Astrocyte (in vitro differentiated cells and primary cell): ENCODE measurements around the gene CCDC136. TPM values are rescaled to one million over a fixed set of nuclear protein-coding genes. Genes with fewer than 3 reads are reported as not detected.
A peak's percentile ranks its signal among the peaks of the same experiment; 100 is the strongest.

Experiments
- DNase-seq: peaks from one replicate; pipeline ENCODE4 v3.0.0-alpha.2; 2010; ENCODE audit warnings: low read depth
- FAIRE-seq: peaks from 2 replicates; lab custom pipeline; 2011; peaks lifted over from hg19 to GRCh38; lab: Jason Lieb, UNC
- H2AFZ ChIP-seq: 2 replicates; pipeline ENCODE4 v1.6.0; 2012; ENCODE audit warnings: low read depth, low read length, inconsistent platforms
- H3K27ac ChIP-seq: 2 replicates; pipeline ENCODE4 v1.5.1; 2011; ENCODE audit warnings: low read depth, low read length, inconsistent platforms
- H3K27me3 ChIP-seq: 2 replicates; pipeline ENCODE4 v1.6.0; 2011; ENCODE audit warnings: low read length, inconsistent platforms; ENCODE audit not compliant: insufficient read depth
- H3K36me3 ChIP-seq: 2 replicates; pipeline ENCODE4 v1.5.1; 2011; ENCODE audit warnings: low read length, inconsistent platforms; ENCODE audit not compliant: insufficient read depth
- H3K4me1 ChIP-seq: 2 replicates; pipeline ENCODE4 v1.5.1; 2011; ENCODE audit warnings: low read length, inconsistent platforms; ENCODE audit not compliant: insufficient read depth
- H3K4me2 ChIP-seq: 2 replicates; pipeline ENCODE4 v1.6.0; 2012; ENCODE audit warnings: low read length, inconsistent platforms
- H3K4me3 ChIP-seq: 2 replicates; pipeline ENCODE4 v1.5.1; 2011; ENCODE audit warnings: low read depth, mild to moderate bottlenecking, low read length, inconsistent platforms; ENCODE audit not compliant: insufficient read depth
- H3K79me2 ChIP-seq: 2 replicates; pipeline ENCODE4 v1.6.0; 2012; ENCODE audit warnings: mild to moderate bottlenecking, low read length, inconsistent platforms; ENCODE audit not compliant: insufficient read depth
- H3K9ac ChIP-seq: 2 replicates; pipeline ENCODE4 v1.6.0; 2012; ENCODE audit warnings: mild to moderate bottlenecking, low read length, inconsistent platforms
- H3K9me3 ChIP-seq: 2 replicates; pipeline ENCODE4 v1.5.1; 2012; ENCODE audit warnings: low read depth, mild to moderate bottlenecking, low read length, inconsistent platforms; ENCODE audit not compliant: insufficient read depth
- H4K20me1 ChIP-seq: 2 replicates; pipeline ENCODE4 v1.6.0; 2012; ENCODE audit warnings: low read length, inconsistent platforms; ENCODE audit not compliant: insufficient read depth
- H3K27ac Mint-ChIP-seq: one replicate; pipeline ENCODE4 v1.8.0; 2021; ENCODE audit warnings: mild to moderate bottlenecking, mixed read lengths; ENCODE audit not compliant: unreplicated experiment
- H3K27me3 Mint-ChIP-seq: one replicate; pipeline ENCODE4 v1.8.0; 2021; ENCODE audit warnings: low read depth, mixed read lengths; ENCODE audit not compliant: unreplicated experiment
- H3K36me3 Mint-ChIP-seq: one replicate; pipeline ENCODE4 v1.8.0; 2021; ENCODE audit warnings: low read depth, mixed read lengths; ENCODE audit not compliant: unreplicated experiment
- H3K4me1 Mint-ChIP-seq: one replicate; pipeline ENCODE4 v1.8.0; 2021; ENCODE audit warnings: low read depth, mixed read lengths; ENCODE audit not compliant: unreplicated experiment
- H3K4me3 Mint-ChIP-seq: one replicate; pipeline ENCODE4 v1.8.0; 2021; ENCODE audit warnings: mild to moderate bottlenecking, moderate library complexity, mixed read lengths; ENCODE audit not compliant: unreplicated experiment
- H3K9me3 Mint-ChIP-seq: one replicate; pipeline ENCODE4 v1.8.0; 2021; ENCODE audit warnings: mild to moderate bottlenecking, mixed read lengths; ENCODE audit not compliant: unreplicated experiment
- EZH2 ChIP-seq: IDR thresholded peaks from 2 replicates; pipeline ENCODE4 v1.6.1; 2012; ENCODE audit warnings: mild to moderate bottlenecking, low read length, inconsistent platforms; ENCODE audit not compliant: insufficient read depth
- total RNA-seq: library from RNA; stranded (reverse); gene quantifications from 2 replicates; pipeline ENCODE4 v1.2.1, GENCODE V29; 2021
- TF ChIP-seq, protein P1 (sequence below): IDR thresholded peaks from 2 replicates; pipeline ENCODE4 v1.5.1; 2011; ENCODE audit warnings: low read depth, mild to moderate bottlenecking, inconsistent platforms, low read length, moderate library complexity; ENCODE audit not compliant: insufficient read depth

CCDC136 gene
- total RNA-seq, 1 donor from 2014 or later, result 14.9 TPM

- Mint-ChIP-seq H3K4me3 (no peak overlapping the region), H3K36me3 (peaks cover 16% of the 10 kb centered on the region), H3K27ac (peak overlapping the region; percentile 77), H3K4me1 (peaks cover 22% of the 10 kb centered on the region), H3K27me3 (peaks cover 9% of the 10 kb centered on the region), H3K9me3 (no peaks in the 10 kb centered on the region)
- H3K9me3 ChIP-seq, result no peaks in the 10 kb centered on the region
- H3K79me2 ChIP-seq, result peaks cover 22% of the 10 kb centered on the region
- H3K9ac ChIP-seq, result no peak overlapping the region
- TF ChIP-seq EZH2, result no peak
- TF ChIP-seq, protein P1, sequence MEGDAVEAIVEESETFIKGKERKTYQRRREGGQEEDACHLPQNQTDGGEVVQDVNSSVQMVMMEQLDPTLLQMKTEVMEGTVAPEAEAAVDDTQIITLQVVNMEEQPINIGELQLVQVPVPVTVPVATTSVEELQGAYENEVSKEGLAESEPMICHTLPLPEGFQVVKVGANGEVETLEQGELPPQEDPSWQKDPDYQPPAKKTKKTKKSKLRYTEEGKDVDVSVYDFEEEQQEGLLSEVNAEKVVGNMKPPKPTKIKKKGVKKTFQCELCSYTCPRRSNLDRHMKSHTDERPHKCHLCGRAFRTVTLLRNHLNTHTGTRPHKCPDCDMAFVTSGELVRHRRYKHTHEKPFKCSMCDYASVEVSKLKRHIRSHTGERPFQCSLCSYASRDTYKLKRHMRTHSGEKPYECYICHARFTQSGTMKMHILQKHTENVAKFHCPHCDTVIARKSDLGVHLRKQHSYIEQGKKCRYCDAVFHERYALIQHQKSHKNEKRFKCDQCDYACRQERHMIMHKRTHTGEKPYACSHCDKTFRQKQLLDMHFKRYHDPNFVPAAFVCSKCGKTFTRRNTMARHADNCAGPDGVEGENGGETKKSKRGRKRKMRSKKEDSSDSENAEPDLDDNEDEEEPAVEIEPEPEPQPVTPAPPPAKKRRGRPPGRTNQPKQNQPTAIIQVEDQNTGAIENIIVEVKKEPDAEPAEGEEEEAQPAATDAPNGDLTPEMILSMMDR, result no peak
- DNase-seq (no peak), FAIRE-seq (no peak)
- peaks cover 3% of the 10 kb centered on the region for H3K27me3 ChIP-seq
- peaks cover 61% of the 10 kb centered on the region for H4K20me1 ChIP-seq
- H3K4me1 ChIP-seq, result peaks cover 16% of the 10 kb centered on the region
- no peak overlapping the region for H2AFZ ChIP-seq
- H3K36me3 ChIP-seq, result no peaks in the 10 kb centered on the region
- no peak overlapping the region for H3K27ac ChIP-seq
- H3K4me3 ChIP-seq, result no peak overlapping the region
- H3K4me2 ChIP-seq, result no peak overlapping the region
Measured at GRCh38 chr7:128865303-128865702, 73.5 kb downstream of the CCDC136 start.

DNA sequence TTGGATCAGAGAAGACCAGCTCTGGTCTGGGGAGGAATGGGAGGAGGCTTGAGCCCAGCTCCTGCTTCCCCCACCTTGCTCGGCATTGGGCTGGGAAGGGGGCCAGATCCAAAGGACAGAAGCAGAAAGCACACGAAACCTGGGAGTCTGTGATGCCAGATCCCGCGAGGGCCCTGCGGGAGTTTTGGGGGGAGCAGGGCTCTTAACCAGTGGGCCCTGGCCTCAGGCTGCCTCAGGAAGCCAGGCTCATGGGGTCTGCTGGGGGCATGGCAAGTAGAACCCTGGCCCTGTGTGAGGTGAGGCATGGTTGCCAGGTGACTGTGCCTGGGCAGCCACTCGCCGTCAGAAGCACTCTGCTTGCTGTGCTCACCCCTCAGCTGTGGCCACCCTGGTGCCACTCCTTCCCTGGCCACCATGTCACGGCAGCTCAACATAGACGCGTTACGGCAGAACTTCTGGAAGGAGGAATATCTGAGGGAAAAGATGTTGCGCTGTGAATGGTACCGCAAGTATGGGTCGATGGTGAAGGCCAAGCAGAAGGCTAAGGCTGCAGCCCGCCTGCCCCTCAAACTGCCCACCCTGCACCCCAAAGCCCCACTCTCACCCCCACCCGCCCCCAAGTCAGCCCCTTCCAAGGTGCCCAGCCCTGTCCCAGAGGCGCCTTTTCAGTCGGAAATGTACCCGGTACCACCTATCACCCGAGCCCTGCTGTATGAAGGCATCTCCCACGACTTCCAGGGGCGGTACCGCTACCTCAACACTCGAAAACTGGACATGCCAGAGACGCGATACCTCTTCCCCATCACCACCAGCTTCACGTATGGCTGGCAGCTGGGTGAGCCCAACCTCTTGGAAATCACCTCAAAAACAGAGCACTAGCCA, 74.5 kb downstream of the CCDC136 start:
- FAIRE-seq, result no peak
- Histone ChIP-seq H3K27ac (no peak overlapping the region), H3K9ac (no peak overlapping the region), H2AFZ (no peak overlapping the region), H3K4me1 (peaks cover 16% of the 10 kb centered on the region), H3K9me3 (no peaks in the 10 kb centered on the region), H3K4me2 (no peak overlapping the region), H3K79me2 (peaks cover 22% of the 10 kb centered on the region), H3K27me3 (peaks cover 3% of the 10 kb centered on the region), H4K20me1 (peaks cover 68% of the 10 kb centered on the region), H3K4me3 (no peak overlapping the region), H3K36me3 (no peaks in the 10 kb centered on the region)
- TF ChIP-seq, protein P1, result no peak
- TF ChIP-seq EZH2, result no peak
- Mint-ChIP-seq H3K36me3 (peaks cover 17% of the 10 kb centered on the region), H3K27ac (no peak overlapping the region), H3K9me3 (no peaks in the 10 kb centered on the region), H3K4me1 (peaks cover 20% of the 10 kb centered on the region), H3K4me3 (no peak overlapping the region), H3K27me3 (peaks cover 17% of the 10 kb centered on the region)
- no peak for DNase-seq

DNA sequence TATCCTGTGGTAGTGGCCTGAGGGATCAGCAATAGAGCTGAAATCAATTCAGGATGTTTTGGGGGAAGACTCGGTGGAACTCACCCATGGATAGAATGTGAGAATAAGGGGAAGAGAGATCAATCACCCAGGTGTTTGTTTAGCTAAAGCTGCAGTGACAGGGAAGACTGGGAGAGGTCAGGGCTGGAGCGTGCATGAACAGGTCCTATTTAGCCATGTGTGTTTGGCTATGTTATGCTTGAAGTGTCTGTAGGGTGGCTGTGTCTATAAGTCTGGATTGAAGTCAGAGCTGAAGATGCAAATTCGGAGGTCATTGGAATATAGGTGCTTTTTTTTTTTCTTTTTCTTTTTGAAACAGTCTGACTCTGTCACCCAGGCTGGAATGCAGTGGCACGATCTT, 75.5 kb downstream of the CCDC136 start:
- FAIRE-seq (no peak), DNase-seq (no peak)
- Histone ChIP-seq H4K20me1 (peaks cover 68% of the 10 kb centered on the region), H3K79me2 (peaks cover 22% of the 10 kb centered on the region), H3K27ac (no peak overlapping the region), H3K36me3 (no peaks in the 10 kb centered on the region), H3K27me3 (peaks cover 3% of the 10 kb centered on the region), H3K4me3 (no peak overlapping the region), H2AFZ (no peak overlapping the region), H3K9ac (no peak overlapping the region), H3K4me1 (peaks cover 13% of the 10 kb centered on the region), H3K9me3 (no peaks in the 10 kb centered on the region), H3K4me2 (no peak overlapping the region)
- Mint-ChIP-seq H3K4me3 (no peak overlapping the region), H3K36me3 (peaks cover 17% of the 10 kb centered on the region), H3K27ac (no peak overlapping the region), H3K9me3 (no peaks in the 10 kb centered on the region), H3K4me1 (peaks cover 19% of the 10 kb centered on the region), H3K27me3 (peaks cover 27% of the 10 kb centered on the region)
- TF ChIP-seq EZH2, result no peak
- TF ChIP-seq, protein P1, result no peak
